HG03354 (cell line): ENCODE data around the gene WDR18.

Source experiments
- ATAC-seq: cut with Tn5 transposase; IDR thresholded peaks from one replicate; pipeline ENCODE4 v1.9.1; 2021; ENCODE audit warnings: mild to moderate bottlenecking; ENCODE audit not compliant: unreplicated experiment, poor library complexity, severe bottlenecking

Gene WDR18

DNA sequence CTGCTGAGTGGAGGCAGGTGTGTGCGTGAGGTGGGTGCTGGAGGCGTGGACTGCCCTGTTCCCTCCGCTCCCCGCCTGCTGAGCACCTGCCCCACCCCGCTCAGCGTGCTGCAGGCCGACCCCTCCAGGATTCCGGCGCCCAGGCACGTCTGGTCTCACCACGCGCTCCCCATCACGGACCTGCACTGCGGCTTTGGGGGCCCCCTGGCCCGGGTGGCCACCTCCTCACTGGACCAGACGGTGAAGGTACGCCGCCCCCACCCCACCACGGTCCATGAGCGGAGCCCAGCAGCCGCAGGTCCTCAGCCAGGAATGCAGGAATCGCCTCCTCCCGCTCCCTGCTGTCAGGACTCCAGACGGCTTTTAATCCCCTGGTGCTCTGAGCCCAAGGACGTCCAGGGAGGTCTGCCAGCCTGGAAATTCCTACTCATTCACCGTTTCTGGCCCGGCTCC is 6.0 kb downstream of the WDR18 start:
- no peak for ATAC-seq

DNA sequence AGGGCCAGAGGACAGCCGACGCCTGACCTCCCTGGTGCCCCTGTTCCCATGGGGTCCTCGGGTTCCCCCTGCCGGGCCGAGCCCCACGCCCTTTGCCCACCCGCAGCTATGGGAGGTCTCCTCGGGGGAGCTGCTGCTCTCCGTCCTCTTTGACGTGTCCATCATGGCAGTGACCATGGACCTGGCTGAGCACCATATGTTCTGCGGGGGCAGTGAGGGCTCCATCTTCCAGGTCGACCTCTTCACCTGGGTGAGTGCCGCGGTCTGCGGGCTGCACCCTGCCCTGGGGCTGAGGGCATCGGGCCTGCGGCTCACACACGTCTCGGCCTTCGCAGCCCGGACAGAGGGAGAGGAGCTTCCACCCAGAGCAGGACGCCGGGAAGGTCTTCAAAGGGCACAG is 6.6 kb downstream of the WDR18 start:
- ATAC-seq = no peak

DNA sequence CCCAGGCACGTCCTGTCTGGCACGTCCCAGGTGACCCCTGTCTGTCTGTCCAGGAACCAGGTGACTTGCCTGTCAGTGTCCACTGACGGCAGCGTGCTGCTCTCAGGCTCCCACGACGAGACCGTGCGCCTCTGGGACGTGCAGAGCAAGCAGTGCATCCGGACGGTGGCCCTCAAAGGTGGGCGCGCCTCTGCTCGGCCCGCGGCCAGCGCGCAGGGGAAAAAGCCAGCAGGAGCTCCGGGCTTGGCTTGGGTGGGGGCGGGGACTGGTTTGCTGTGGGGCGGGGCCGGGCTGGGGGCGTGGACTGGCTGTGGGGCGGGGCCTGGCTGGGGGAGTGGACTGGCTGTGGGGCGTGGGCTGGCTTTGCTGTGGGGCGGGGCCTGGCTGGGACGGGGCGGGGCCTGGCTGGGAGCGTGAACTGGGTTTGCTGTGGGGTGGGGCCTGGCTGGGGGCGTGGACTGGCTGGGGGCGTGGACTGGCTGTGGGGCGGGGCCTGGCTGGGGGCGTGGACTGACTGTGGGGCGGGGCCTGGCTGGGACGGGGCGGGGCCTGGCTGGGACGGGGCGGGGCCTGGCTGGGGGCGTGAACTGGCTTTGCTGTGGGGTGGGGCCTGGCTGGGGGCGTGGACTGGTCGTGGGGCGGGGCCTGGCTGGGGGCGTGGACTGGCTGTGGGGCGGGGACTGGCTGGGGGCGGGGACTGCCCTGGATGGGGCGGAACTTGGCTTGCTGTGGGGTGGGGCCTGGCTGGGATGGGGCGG is 7.2 kb downstream of the WDR18 start:
- ATAC-seq = no peak

DNA sequence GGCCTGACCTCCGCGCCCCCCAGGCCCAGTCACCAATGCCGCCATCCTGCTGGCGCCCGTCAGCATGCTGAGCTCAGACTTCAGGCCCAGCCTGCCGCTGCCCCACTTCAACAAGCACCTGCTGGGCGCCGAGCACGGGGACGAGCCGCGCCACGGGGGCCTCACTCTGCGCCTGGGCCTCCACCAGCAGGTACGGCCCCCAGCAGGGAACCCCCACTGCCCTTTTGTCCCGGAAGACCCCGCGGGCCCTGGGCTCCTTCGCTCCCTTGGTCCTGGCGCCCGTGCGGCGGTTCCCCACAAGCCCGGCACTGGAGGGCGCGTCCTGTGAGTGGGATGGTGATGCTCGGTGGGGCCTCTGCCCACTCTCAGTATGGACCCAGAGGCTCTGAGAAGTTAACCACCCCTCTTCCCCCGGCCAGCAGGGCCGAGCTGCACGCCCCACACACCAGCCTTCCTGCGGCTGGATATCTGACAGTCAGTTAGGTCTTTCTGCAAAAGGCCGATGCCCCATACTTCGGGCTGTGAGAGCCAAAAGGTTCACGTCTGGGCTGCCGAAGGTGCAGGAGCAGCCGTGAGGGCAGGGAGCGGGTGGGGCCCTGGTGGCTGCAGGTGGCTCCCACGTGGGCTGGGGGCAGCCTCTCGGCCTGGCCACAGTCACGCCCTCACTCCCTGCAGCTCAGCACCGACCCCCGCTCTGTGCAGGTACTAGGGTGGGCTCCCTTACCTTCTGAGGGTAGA is 8.0 kb downstream of the WDR18 start:
- no peak for ATAC-seq

GRCh38 chr19:992670-993055 is 8.5 kb downstream of the WDR18 start:
- ATAC-seq = no peak

GRCh38 chr19:993361-993830 is 9.3 kb downstream of the WDR18 start:
- ATAC-seq = no peak

DNA sequence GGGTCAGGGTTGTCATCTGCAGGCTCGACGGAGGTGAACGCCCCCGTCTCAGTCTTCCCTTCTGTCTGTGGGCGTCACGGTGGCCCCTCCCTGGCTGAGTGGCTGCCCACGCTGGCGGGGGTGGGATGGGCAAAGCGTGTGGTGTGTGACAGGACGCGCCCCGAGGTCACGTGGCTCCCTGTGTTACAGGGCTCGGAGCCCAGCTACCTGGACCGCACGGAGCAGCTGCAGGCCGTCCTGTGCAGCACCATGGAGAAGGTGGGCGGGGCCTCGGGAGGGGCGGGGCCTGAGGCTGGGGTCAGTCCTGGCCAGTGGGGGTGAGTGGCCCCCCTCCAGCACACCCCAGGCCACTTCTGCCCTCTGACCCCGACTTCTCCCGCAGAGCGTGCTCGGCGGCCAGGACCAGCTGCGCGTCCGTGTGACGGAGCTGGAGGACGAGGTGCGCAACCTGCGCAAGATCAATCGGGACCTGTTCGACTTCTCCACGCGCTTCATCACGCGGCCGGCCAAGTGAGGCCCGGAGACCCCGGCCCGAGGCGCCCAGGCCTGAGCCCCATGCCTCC is 9.8 kb downstream of the WDR18 start:
- no peak for ATAC-seq

DNA sequence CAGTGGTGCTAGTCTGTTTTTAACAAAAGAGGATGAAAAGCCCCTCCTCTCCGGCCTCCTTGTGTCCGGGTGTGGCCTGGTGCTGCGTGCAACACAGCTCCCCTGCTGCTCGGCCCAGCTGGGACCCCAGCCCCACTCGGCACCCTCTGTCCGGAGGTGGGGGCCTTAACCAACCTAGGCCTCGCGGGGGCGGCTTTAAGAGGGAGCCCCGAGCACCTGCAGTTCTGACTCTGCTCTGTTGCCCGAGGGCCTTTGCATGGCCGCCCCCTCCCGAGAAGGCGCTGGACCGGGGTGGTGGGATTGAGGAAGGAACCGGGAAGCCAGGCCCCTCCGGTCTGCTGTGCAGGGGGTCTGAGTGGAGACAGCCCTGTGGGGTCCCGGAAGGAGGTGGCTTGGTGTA is 10.4 kb downstream of the WDR18 start:
- ATAC-seq = no peak

DNA sequence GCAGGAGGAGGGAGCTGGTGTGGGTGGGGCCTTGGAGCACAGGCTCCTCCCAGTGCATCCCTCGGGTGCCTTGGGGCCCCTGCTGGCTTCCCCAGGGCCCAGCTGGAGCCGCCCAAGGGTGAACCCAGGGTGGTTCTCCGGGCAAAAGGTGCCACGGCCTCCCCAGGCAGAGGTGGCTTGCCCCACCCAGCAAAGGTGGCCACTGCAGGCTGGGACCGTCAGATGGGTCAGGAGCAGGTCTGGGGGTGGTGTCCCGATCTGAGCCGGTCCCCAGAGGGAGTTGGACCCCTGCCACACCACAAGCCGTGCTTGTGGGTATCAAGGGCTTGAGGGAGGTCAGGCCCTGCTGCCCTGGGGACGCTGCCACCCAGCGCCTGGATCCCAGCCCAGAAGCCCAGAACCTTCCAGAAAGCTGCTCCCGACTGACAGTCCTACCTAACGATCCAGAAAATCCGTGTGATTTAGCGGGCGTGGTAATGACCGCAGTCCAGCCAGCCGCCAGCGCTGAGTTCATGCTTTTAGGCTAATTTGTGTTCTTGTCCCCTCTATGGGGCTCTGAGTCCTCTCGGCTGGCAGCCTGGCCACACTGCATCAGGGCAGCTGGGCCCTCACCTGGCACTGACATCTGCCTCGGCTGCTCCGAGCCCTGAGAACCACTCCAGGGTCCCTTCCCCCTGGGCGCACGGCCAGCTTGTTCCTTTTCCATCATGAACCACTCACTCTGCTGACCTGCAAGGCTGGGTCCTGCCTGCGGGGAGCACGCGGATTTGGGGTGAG is 11.1 kb downstream of the WDR18 start:
- ATAC-seq = no peak

DNA sequence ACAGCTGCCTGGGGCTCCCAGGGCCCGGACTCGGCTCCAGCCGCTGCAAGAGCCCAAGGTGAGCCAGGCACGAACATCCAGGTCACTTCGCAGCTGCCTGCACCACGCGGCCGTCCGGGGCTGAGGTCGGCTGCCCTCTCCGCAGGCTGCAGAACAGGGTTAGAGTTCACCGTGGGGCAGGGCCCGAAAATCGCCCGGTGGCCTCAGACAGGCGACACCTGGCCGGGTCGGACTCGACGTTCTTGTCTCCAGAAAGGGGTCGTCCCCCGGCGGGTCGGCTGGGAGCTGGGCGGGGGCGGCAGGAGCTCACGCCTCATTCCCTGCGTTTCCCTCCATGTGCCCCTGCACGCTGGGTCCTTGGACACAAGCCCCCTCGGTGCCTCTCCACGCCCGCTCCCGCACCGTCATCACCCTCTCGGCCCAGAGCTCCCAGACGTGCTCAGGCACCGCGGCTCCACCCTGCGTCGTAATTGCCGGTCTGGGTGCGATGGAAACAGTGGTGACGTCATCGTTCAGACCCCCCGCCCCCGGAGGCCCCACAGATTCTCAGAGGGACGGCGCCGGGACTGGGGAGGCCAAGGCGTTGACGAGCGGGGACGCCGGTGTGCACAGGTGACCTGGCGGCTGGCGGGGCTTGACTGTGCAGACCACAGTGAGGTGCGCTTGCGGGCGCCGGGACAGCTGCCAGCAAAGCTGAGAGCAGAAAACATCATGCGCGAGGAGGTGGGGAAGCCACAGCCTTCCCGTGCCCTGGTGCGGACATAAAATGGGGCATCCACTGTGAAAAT is 12.1 kb downstream of the WDR18 start:
- no peak for ATAC-seq

- ATAC-seq = no peak
These were observed 13.9 kb downstream of the WDR18 start for GRCh38 chr19:998064-998463.

DNA sequence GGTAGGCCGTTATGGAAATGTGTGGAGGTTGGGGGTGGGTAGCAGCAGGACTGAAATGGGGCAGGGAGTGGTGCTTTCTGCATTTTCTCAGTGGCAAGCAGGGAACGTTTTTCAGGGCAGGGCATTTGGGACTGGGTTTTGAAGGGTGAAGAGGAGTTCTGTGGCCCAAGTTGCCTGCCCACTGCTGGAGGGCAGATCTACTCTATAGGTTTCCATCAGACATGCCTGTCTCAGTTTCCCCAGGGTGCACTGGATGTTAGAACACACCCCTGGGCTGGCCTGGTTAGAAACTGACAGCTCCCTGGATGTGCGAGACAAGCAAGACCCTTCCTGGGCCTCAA is 15.2 kb downstream of the WDR18 start:
- ATAC-seq = no peak

- no peak for ATAC-seq
These were observed 15.9 kb downstream of the WDR18 start, which contains the start of gene GRIN3B for GRCh38 chr19:1000095-1000494. GRIN3B (plus strand) TSS chr19:1000419; CDS start chr19:1000438, 19 bp downstream.

GRCh38 chr19:1000591-1001537 is 16.7 kb downstream of the WDR18 start:
- no peak for ATAC-seq

GRCh38 chr19:1001538-1002166 is 17.5 kb downstream of the WDR18 start:
- ATAC-seq = no peak

GRCh38 chr19:1002600-1002999 is 18.5 kb downstream of the WDR18 start:
- ATAC-seq = no peak

DNA sequence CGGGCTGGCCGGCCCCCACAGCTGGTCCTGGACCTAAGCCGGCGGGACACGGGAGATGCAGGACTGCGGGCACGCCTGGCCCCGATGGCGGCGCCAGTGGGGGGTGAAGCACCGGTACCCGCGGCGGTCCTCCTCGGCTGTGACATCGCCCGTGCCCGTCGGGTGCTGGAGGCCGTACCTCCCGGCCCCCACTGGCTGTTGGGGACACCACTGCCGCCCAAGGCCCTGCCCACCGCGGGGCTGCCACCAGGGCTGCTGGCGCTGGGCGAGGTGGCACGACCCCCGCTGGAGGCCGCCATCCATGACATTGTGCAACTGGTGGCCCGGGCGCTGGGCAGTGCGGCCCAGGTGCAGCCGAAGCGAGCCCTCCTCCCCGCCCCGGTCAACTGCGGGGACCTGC is 19.1 kb downstream of the WDR18 start:
- no peak for ATAC-seq
